Stimulated activated CD8-positive, alpha-beta memory T cell treated with anti-CD3 and anti-CD28 coated beads, Interleukin-12 subunit alpha, Interleukin-12 subunit beta, amount 100 ng/mL, for 24 hours (primary cell): ENCODE results near the gene ZNF500.
"Not testable (repeated sequence)": the region's sequence is repeated elsewhere in the genome, so short reads cannot be mapped to it uniquely, and the experiment has no call there.

ENCODE experiments used
- DNase-seq: peaks from one replicate; pipeline ENCODE4 v3.0.0-alpha.2; 2020; ENCODE audit errors: extremely low read depth

The ZNF500 gene

GRCh38 chr16:4796982-4797804 lies 30.2 kb upstream of the ZNF500 start:
- DNase-seq: no peak

- DNase-seq: no peak
These were observed 29.0 kb upstream of the ZNF500 start for GRCh38 chr16:4795828-4796572.

GRCh38 chr16:4795181-4795827 lies 28.3 kb upstream of the ZNF500 start, which contains the start of gene SMIM22:
Gene SMIM22 (plus strand): TSS chr16:4795369. CDS start chr16:4795735, 366 bp downstream.
- no peak for DNase-seq

DNA sequence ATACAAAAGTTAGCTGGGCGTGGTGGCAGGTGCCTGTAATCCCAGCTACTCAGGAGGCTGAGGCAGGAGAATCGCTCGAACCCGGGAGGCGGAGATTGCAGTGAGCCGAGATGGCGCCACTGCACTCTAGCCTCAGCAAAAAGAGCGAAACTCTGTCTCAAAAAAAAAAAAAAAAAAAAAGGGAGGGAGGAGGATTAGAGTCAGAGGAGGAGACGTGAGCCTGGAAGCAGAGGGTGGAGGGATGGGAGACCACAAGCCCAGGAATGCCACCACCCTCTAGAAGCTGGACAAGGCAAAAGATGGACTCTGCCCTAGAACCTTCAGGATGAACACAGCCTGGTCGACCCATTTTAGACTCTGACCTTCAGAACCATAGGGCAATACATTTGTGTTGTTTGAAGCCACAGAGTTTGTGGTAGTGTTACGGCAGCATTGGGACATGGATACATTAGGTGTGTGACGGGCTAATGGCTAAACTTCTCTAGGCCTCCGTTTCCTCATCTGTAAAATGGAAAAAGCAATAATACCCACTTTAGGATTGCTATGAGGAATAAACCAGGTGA lies 26.1 kb upstream of the ZNF500 start:
- no peak for DNase-seq

- no peak for DNase-seq
These were observed 23.9 kb upstream of the ZNF500 start for GRCh38 chr16:4790871-4791270.

- no peak for DNase-seq
These were observed 23.3 kb upstream of the ZNF500 start for GRCh38 chr16:4790261-4790660.

DNA sequence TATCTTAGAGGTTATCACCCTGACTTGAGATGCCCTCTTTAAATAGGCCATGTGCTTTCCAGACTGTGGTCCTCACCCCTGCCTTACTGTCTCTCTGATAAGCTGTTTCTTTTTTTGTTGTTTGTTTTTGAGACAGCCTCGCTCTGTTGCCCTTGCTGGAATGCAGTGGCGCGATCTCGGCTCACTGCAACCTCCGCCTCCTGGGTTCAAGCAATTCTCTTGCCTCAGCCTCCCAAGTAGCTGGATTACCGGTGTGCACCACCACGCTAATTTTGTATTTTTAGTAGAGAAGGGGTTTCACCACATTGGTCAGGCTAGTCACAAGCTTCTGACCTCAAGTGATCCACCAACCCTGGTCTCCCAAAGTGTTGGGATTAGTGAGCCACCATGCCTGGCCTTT lies 21.9 kb upstream of the ZNF500 start:
- no peak for DNase-seq

DNA sequence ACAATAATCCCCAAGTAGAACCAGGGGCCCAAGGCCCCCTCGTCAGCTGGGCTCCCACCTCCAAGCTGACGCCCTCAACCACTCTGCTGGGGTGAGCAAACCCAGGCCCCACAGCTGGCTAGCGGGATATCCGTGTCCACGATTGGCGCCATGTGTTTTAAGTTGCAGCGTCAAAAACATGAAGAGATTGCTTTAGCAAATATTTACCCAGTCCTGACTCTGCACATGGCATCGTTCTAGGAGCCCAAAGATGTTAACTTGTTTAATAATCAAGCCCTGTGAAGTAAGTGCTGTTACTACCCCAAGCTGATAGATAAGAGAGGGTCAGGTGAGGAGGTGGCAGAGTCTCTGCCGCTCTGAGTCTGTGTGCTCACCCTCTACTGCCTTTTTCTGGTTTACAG lies 21.5 kb upstream of the ZNF500 start:
- DNase-seq: no peak

GRCh38 chr16:4787627-4788482 lies 20.9 kb upstream of the ZNF500 start, which contains the start of gene SEPTIN12:
Gene SEPTIN12 (minus strand): TSS chr16:4788345. CDS start chr16:4787645, 700 bp downstream.
- DNase-seq: no peak

DNA sequence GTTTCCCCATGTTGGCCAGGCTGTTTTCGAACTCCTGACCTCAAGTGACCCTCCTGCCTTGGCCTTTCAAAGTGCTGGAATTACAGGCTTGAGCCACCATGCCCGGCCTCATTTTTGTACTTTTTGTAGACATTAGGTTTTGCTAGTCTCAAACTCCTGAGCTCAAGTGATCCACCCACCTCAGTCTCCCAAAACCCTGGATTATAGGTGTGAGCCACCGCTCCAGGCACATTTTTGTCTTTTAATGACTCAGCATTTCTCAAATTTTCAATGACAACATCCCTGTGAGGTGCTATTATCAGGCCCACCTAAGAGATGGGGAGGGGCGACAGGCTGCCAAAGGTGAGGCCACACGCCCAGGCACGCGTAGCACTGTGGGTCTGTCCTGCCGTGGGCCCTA lies 20.1 kb upstream of the ZNF500 start:
- no peak for DNase-seq

DNA sequence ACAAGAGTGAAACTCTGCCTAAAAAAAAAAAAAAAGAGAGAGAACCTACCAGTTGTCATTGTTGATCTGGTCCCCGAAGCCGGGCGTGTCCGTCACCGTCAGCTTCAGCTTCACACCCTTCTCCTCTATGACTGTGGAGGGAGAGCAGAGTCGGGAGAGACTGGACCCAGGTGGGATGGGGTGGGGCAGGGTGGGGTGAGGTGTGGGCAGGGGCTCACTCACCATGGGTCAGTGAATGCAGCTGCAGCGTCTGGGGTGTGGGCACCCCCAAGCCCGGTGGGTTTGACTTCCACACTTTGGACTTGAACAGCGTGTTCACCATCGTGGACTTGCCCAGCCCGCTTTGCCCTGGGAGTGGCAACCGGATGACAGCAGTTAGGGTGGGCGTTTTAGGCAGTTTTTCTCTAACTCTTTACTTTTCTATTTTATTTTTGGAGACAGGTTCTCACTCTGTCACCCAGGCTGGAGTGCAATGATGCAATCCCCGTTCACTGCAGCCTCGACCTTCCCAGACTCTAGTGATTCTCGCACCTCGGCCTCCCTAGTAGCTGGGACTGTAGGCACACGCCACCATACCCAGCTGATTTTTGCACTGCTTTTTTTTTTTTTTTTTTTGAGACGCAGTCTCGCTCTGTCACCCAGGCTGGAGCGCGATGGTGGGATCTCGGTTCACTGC lies 18.9 kb upstream of the ZNF500 start:
- DNase-seq: no peak

GRCh38 chr16:4784444-4784987 lies 17.6 kb upstream of the ZNF500 start:
- not testable (repeated sequence) for DNase-seq

GRCh38 chr16:4783951-4784336 lies 17.0 kb upstream of the ZNF500 start:
- DNase-seq: no peak

DNA sequence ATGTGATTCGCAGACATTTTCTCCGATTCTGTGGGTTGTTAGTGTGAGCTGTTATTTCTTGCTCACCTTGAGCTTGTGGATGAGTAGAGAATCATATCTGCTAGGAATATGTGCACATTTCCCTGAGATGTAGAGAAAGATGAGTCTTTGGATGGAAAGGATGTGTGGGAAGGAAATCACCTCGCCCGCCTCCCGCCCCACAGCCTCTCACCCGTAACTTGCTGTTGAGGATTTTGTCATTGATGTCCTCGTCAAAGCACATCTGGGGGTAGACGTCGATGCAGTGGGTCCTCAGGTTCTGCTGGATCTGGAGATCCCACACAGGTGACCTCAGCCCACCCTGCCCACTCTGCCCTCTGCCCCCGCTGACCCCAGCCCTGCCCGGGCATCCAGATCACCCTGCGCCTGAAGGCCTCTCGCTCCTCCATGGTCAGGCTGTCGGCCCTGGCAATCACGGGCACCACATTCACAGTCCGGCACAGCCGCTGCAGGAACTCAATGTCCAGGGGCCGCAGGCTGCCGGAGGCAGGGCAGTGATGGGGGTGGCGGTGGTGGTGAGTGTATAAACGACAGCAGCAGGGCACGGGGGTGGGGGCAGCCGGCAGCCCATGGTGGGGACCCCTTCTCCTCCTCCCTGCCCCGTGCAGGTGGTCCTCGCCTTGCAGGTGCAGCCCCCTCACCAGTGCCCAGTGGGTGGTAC lies 16.4 kb upstream of the ZNF500 start:
- DNase-seq: no peak

GRCh38 chr16:4780235-4780634 lies 13.3 kb upstream of the ZNF500 start:
- no peak for DNase-seq

- no peak for DNase-seq
These were observed 11.1 kb upstream of the ZNF500 start for GRCh38 chr16:4778050-4778392.

DNA sequence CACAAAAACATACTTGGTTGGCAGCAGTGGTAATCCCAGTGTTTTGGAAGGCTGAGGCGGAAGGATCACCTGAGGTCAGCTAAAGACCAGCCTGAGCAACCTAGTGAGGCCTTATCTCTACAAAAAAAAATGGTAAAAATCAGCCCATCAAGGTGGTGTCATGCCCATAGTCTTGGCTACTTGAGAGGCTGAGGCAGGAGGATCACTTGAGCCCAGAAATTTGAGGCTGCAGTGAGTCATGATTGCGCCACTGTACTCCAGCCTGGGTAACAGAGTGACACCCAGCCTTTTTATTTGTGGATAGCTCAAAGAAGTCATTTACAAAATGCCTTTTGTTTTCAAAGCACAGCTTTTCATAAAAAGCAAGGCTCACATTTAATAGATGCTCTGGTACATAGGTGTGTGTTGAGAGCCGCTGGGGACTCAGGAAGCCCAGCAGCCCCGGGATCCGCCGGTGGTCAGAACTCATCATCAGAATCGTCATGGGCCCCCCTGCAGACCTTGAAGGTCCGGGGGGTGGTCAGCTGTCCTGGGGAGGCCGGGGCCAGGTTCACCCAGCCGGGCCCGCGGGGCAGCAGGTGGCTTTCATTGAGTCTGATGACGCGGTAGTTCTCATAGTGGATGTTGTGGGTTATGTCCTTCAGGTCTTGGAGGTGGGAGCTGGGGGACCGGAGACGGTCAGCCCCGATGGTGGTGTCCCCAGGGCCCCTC lies 10.5 kb upstream of the ZNF500 start:
- DNase-seq: no peak

- no peak for DNase-seq
These were observed 9.3 kb upstream of the ZNF500 start for GRCh38 chr16:4776141-4776705.

DNA sequence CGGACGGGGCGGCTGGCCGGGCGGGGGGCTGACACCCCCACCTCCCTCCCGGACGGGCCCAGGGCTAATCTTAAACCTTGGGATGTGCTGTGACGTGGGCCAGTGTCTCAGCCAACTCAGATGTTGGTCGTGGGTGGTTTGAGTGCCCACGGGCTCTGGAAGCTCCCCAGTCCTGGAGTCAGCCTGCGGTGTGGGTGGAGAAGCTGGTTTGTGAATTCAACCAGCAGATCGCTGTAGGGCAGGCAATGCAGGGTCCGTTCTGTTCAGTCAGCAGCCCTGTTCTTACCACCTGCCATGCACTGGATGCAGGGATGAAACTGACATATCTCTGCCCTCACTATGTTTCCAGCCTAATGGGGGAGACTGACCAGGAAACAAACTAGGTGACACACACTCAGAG lies 8.0 kb upstream of the ZNF500 start:
- DNase-seq: no peak
